Left lobe of liver (tissue), 2 donors: ENCODE measurements around the gene CACNA2D1. TPM values are rescaled to one million over a fixed set of nuclear protein-coding genes. Genes with fewer than 3 reads are reported as not detected.

ENCODE experiments used
- ATAC-seq: fragments of 200-7000 bp; cut with Tn5 transposase; one replicate; pipeline ENCODE4 v1.9.1; 2020; ENCODE audit warnings: mild to moderate bottlenecking, moderate library complexity
- DNase-seq: peaks from one replicate; pipeline ENCODE4 v3.0.0-alpha.2; 2020; ENCODE audit warnings: low spot score
- total RNA-seq: library from RNA; stranded (reverse); gene quantifications from one replicate; pipeline ENCODE4 v1.2.1, GENCODE V29; 2021
- donor health status: DM: no; HTN: no; CAD: no; lungs with moderate emphysema.
- donor health status: DM: no; HTN: yes; CAD: no.

Gene CACNA2D1
- total RNA-seq, 1 donor from 2014 or later = 0.91 TPM

GRCh38 chr7:82348251-82348650 lies 95.3 kb downstream of the CACNA2D1 start:
- ATAC-seq (no peak), DNase-seq (no peak)

DNA sequence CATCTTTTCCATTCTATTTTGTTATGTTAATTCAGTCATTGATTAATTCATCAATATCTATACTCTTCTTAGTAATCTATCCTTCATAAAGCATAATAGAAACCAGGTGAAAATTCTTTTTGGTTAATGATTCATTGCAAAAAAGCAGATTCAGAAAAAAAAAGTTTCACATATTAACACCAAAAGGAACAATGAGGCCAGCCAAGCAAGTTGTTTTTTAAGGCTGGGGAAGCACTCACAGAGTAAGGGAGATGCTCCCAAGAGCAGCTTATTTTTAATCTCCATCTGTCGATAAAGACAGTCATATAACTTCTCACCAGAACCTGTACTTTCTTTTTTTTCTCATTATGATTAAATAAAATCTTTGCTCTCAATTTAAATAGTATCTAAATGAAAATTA lies 95.8 kb downstream of the CACNA2D1 start:
- DNase-seq (no peak), ATAC-seq (no peak)

DNA sequence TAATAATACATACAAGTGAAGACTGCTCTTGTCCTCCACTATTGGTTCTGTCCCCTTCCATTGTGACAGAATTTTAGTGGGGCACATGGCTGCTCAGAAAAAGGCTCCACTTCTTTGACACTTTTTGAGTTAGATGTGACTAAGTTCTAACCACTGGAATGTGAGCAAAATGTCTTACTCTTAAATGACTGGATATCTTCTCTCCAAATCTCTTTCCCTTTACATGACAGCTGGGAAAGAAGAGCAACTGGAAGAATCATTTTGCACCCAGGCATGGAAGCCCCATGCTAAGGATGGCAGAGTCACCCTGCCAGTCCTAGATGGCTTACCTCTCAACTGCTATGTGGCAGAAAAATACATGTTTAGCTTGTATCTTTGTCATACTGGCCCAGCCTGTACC lies 97.7 kb downstream of the CACNA2D1 start:
- ATAC-seq (no peak), DNase-seq (no peak)

- no peak for DNase-seq
These were observed 99.9 kb downstream of the CACNA2D1 start for GRCh38 chr7:82343716-82344115.

DNA sequence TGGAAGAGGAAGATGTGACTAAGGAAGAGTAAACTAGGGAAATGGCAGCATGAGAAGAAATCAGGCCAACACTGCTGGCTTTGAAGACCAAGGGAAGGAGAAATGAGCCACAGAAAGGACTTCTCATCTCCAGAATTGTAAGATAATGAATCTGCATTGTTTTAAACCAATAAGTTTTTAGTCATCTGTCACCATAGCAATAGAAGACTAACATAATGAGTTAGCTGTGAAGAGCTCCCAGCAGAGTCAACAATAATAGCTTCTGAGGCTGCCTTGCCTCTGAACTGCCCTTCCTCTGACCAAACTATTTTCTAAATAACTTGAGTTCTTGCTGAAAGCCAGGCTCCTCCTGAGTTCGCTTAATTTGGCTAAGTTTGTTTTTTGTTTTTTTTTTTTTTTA lies 103.6 kb downstream of the CACNA2D1 start:
- ATAC-seq = no peak
- no peak for DNase-seq

More at GRCh38 chr7:82343716-82344115, 99.9 kb downstream of the CACNA2D1 start:
- no peak for ATAC-seq

GRCh38 chr7:82335927-82336326 lies 107.7 kb downstream of the CACNA2D1 start:
- no peak for DNase-seq
- ATAC-seq = no peak

- ATAC-seq (no peak), DNase-seq (no peak)
These were observed 108.6 kb downstream of the CACNA2D1 start for GRCh38 chr7:82335001-82335400.

GRCh38 chr7:82331234-82331633 lies 112.3 kb downstream of the CACNA2D1 start:
- no peak for ATAC-seq
- DNase-seq = no peak

- ATAC-seq = no peak
- DNase-seq = no peak
These were observed 112.8 kb downstream of the CACNA2D1 start for GRCh38 chr7:82330706-82331215.

DNA sequence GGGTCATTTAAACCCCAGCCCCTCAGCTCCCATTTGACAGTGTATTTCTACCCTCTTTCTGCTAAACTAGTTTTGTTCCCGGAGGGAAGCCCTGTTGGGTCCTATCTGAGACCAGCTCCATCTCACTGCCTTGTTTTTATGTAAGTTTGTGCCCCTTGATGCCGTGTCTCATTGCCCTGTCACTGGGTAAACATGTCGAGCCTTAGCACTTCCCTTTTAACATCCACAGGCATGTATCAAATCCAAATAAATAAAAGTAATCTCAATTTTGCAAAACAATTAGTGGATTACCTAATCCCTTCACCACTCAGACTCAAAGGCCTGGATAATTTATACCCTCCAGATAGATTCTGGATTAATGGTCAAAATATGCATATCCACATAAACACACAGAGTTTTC lies 115.7 kb downstream of the CACNA2D1 start:
- ATAC-seq (no peak), DNase-seq (no peak)

DNA sequence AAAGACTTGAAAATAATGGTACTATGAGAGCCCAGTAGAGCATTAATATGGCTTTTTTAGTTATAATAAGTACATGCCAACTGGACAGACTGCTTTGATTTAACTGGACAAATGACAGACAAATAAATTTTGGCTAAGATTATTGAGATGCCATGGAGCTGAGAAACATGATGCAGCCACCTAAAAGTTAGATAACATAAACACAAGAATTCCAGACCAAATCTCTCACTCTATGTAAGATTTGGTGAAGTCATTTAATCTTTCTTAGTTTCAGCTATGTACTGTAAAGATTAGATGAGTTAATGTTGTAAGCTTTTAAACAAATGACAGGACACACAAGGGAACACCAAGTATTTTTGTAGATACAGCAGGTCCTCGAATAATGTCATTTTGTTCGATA lies 118.2 kb downstream of the CACNA2D1 start:
- DNase-seq (no peak), ATAC-seq (no peak)

GRCh38 chr7:82323806-82324205 lies 119.8 kb downstream of the CACNA2D1 start:
- no peak for ATAC-seq
- DNase-seq = no peak

DNA sequence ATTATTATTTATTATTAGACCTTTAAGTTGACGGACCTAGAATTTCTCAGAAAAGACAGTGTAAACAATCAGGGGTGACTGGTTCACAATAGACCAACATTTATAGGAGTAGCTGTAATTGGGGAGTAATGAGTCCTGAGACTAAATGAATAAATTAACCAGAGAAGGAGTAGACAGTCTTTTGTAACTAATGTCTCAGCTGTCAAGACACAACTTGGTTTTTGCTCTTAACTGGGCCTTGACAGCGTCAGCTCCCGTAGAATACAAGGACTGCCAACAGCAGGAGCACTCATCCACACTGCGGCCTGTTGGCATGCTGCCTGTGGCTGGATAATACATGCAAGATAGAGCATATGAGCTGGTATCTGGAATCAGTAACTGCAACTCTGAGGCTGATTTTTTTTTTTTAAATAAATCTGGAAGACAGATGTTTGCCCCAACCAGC lies 123.9 kb downstream of the CACNA2D1 start:
- ATAC-seq (no peak), DNase-seq (no peak)

GRCh38 chr7:82318786-82319185 lies 124.8 kb downstream of the CACNA2D1 start:
- no peak for DNase-seq

DNA sequence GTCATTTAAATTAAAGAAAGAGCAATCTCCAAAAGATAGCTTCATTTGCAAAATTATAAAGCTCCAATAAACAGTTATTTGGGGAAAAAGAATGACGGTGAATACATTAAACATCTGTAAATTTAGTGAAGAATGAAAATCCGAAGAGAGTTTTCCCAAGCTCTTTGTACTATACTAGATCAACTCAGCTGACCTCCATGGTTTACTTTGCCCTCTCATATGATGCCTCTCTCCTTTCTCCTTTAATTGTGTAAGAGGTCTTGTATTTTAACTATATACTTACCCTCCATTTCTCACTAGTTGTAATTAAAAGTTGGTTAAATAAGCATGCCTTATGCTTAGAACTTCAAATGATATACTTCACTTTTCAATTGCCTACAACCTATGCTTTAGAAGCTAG lies 125.8 kb downstream of the CACNA2D1 start:
- no peak for DNase-seq
- no peak for ATAC-seq

More at GRCh38 chr7:82318786-82319185, 124.8 kb downstream of the CACNA2D1 start:
- no peak for ATAC-seq

- ATAC-seq (no peak), DNase-seq (no peak)
These were observed 126.3 kb downstream of the CACNA2D1 start for GRCh38 chr7:82317257-82317721.

GRCh38 chr7:82313269-82313668 lies 130.3 kb downstream of the CACNA2D1 start:
- no peak for DNase-seq
- no peak for ATAC-seq

GRCh38 chr7:82312646-82313045 lies 130.9 kb downstream of the CACNA2D1 start:
- ATAC-seq (no peak), DNase-seq (no peak)

DNA sequence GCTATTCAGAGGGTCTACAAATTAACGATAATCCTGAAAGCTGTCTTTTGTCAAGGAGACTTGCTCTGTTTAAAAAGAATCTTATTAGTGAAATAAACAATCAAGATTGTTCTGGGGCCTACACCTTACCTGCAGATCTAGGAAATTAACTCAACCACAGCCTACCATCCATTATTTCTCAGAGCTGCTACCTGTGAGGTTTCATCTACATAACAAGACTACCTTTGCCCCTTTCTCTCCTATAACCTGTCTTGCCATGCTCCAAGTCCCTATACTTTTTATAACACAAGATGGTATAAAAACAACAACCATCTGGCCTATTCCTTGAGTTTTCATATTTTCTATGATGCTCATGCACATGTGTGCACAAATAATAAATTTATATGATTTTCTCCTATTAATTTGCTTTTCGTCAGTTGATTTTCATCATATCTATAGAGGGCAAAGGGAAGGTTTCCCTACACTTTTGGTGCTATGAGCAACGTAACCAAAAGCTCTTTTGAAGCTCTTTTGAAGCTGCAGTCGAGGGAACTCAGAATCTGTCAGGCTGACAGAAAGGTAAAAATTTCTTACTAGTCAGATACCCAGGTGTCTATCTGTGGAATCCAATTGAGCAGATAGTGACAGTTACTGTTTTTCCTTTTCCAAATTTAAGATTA lies 138.1 kb downstream of the CACNA2D1 start:
- ATAC-seq (no peak), DNase-seq (no peak)

- no peak for ATAC-seq
- DNase-seq = no peak
These were observed 148.7 kb downstream of the CACNA2D1 start for GRCh38 chr7:82294865-82295264.

DNA sequence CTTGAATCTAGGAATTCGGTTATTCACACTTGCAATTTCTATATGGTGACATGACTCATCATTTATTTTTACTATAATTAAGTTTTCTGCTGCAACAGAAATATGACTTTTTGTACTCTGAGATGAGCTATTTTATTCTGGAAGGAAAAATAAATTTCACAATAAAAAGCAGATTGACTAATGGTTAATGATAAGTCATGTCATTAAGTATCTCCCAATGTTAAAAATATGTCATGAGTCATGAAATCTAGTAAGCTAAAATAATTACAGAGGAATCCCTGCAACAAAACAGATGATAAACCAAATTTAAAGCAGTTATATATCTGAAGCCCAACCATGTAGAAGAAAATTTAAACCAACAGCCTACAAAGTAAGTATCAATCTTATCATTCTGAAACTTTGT lies 149.2 kb downstream of the CACNA2D1 start:
- ATAC-seq (no peak), DNase-seq (no peak)

- DNase-seq (no peak), ATAC-seq (no peak)
These were observed 150.1 kb downstream of the CACNA2D1 start for GRCh38 chr7:82293467-82293866.

- DNase-seq (no peak), ATAC-seq (no peak)
These were observed 151.6 kb downstream of the CACNA2D1 start for GRCh38 chr7:82291931-82292330.
